ENCODE data around the gene ERC1. TPM values are rescaled to one million over a fixed set of nuclear protein-coding genes. Genes with fewer than 3 reads are reported as not detected.

The ERC1 gene
- total RNA-seq, 6 experiments from 2014 or later: 44.1 to 48.9 (median 47.9) TPM

GRCh38 chr12:1063852-1064251 is 72.8 kb downstream of the ERC1 start:
- no peak for TF ChIP-seq CTCF (IDR thresholded peaks at IDR 0.05)
- Mint-ChIP-seq H3K4me3 (no peak overlapping the region), H3K27me3 (ENCODE audit: insufficient read depth) (no peaks in the 10 kb centered on the region), H3K36me3 (ENCODE audit: low read depth) (peaks cover 66% of the 10 kb centered on the region), H3K27ac (no peak overlapping the region), H3K9me3 (peaks cover 45% of the 10 kb centered on the region), H3K4me1 (ENCODE audit: low read depth) (no peaks in the 10 kb centered on the region)
- DNase-seq: no peak

GRCh38 chr12:1064317-1064716 is 73.3 kb downstream of the ERC1 start:
- TF ChIP-seq CTCF (IDR thresholded peaks at IDR 0.05): no peak
- Mint-ChIP-seq H3K9me3 (peaks cover 41% of the 10 kb centered on the region), H3K4me1 (ENCODE audit: low read depth) (no peaks in the 10 kb centered on the region), H3K27ac (no peak overlapping the region), H3K36me3 (ENCODE audit: low read depth) (peaks cover 61% of the 10 kb centered on the region), H3K27me3 (ENCODE audit: insufficient read depth) (no peaks in the 10 kb centered on the region), H3K4me3 (no peak overlapping the region)
- DNase-seq: no peak

GRCh38 chr12:1065629-1066028 is 74.6 kb downstream of the ERC1 start:
- no peak overlapping the region for H3K27ac Mint-ChIP-seq
- TF ChIP-seq CTCF (IDR thresholded peaks at IDR 0.05): no peak
- H3K9me3 Mint-ChIP-seq: peaks cover 33% of the 10 kb centered on the region
- no peaks in the 10 kb centered on the region for H3K27me3 Mint-ChIP-seq (ENCODE audit: insufficient read depth)
- no peak for DNase-seq
- H3K4me3 Mint-ChIP-seq: no peak overlapping the region
- peaks cover 48% of the 10 kb centered on the region for H3K36me3 Mint-ChIP-seq (ENCODE audit: low read depth)
- H3K4me1 Mint-ChIP-seq (ENCODE audit: low read depth): peaks cover 8% of the 10 kb centered on the region; the same call in 1 of the 2 replicates

- no peak for TF ChIP-seq CTCF (IDR thresholded peaks at IDR 0.05)
- peaks cover 12% of the 10 kb centered on the region for H3K36me3 Mint-ChIP-seq (ENCODE audit: low read depth)
- H3K27ac Mint-ChIP-seq: no peak overlapping the region
- no peak for DNase-seq
- no peaks in the 10 kb centered on the region for H3K27me3 Mint-ChIP-seq (ENCODE audit: insufficient read depth)
- no peaks in the 10 kb centered on the region; the same call in 1 of the 2 replicates for H3K9me3 Mint-ChIP-seq
- H3K4me3 Mint-ChIP-seq: no peak overlapping the region
- peaks cover 20% of the 10 kb centered on the region for H3K4me1 Mint-ChIP-seq (ENCODE audit: low read depth)
Observed at GRCh38 chr12:1069846-1070245, 78.8 kb downstream of the ERC1 start.

GRCh38 chr12:1071182-1071581 is 80.2 kb downstream of the ERC1 start:
- no peaks in the 10 kb centered on the region for H3K36me3 Mint-ChIP-seq (ENCODE audit: low read depth)
- no peak overlapping the region for H3K4me3 Mint-ChIP-seq
- H3K9me3 Mint-ChIP-seq: no peaks in the 10 kb centered on the region
- H3K4me1 Mint-ChIP-seq (ENCODE audit: low read depth): peaks cover 23% of the 10 kb centered on the region
- H3K27me3 Mint-ChIP-seq (ENCODE audit: insufficient read depth): no peaks in the 10 kb centered on the region
- no peak overlapping the region for H3K27ac Mint-ChIP-seq
- no peak for DNase-seq
- TF ChIP-seq CTCF (IDR thresholded peaks at IDR 0.05): no peak

- H3K36me3 Mint-ChIP-seq (ENCODE audit: low read depth): peaks cover 4% of the 10 kb centered on the region; the same call in 1 of the 2 replicates
Observed at GRCh38 chr12:1073652-1074051, 82.6 kb downstream of the ERC1 start.

More at GRCh38 chr12:1073652-1074051, 82.6 kb downstream of the ERC1 start:
- Mint-ChIP-seq H3K4me1 (ENCODE audit: low read depth) (peaks cover 41% of the 10 kb centered on the region), H3K4me3 (no peak overlapping the region), H3K27ac (no peak overlapping the region), H3K9me3 (no peaks in the 10 kb centered on the region), H3K27me3 (ENCODE audit: insufficient read depth) (no peaks in the 10 kb centered on the region)
- DNase-seq: no peak
- TF ChIP-seq CTCF (IDR thresholded peaks at IDR 0.05): no peak

Data from HFFc6 (cell line).